Jurkat, Clone E6-1 (cell line): Measurements from ENCODE around the gene TCF3.

Source experiments
- DNase-seq: peaks from one replicate; pipeline ENCODE4 v3.0.0-alpha.2; 2011; ENCODE audit warnings: low read depth, low spot score
- H3K4me3 ChIP-seq: 2 replicates; pipeline ENCODE4 v1.5.1; 2011; ENCODE audit warnings: mild to moderate bottlenecking, low read length, control low read depth, moderate library complexity

The TCF3 gene

GRCh38 chr19:1575323-1576241, 76.8 kb downstream of the TCF3 start:
- H3K4me3 ChIP-seq: no peak overlapping the region
- no peak for DNase-seq

GRCh38 chr19:1574354-1575136, 77.9 kb downstream of the TCF3 start:
- no peak overlapping the region for H3K4me3 ChIP-seq
- DNase-seq: no peak

DNA sequence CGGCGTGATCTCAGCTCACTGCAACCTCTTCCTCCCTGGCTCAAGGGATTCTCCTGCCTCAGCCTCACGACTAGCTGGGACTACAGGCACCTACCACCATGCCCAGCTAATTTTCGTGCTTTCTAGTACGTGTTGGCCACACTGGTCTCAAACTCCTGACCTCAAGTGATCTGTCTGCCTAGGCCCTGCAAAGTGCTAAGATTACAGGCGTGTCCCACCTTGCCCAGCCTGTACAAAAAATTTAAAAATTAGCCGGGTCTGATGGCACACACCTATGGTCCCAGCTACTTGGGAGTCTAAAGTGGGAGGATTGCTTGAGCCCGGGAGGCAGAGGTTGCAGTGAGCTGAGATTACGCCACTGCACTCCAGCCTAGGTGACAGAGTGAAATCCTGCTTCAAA, 79.6 kb downstream of the TCF3 start:
- no peak overlapping the region for H3K4me3 ChIP-seq
- no peak for DNase-seq

GRCh38 chr19:1571358-1571757, 81.1 kb downstream of the TCF3 start:
- DNase-seq: no peak
- H3K4me3 ChIP-seq: no peak overlapping the region

- H3K4me3 ChIP-seq: no peak overlapping the region
- no peak for DNase-seq
These were observed 81.6 kb downstream of the TCF3 start for GRCh38 chr19:1570836-1571235.

GRCh38 chr19:1569997-1570396, 82.4 kb downstream of the TCF3 start:
- DNase-seq: no peak
- H3K4me3 ChIP-seq: no peak overlapping the region

GRCh38 chr19:1568320-1569019, 83.9 kb downstream of the TCF3 start, which contains the start of gene MEX3D:
MEX3D (minus strand) TSS chr19:1568325; CDS start chr19:1568058, 267 bp downstream.
- DNase-seq: peak; percentile 49
- peak within 1 kb of the TSS; percentile 27 for H3K4me3 ChIP-seq

DNA sequence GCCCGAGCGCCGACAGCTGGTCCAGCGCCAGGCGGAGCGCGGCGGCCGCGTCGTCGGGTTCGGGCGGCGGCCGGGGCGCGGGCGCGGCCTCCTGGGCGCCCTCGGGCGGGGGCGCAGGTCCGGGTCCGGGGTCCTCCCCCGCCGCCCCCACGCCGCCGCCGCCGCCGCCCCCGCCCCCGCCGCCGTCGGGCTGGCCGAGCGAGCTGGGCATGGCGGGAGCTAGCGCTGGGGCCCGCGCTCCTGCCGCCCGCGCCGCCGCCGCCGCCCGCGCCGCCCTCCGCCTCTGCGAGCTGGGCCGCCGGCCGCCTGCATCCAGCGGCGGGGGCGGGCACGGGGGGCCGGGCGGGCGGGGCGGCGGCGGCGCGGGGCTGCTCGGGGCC, 84.6 kb downstream of the TCF3 start:
- H3K4me3 ChIP-seq: no peak overlapping the region
- no peak for DNase-seq

DNA sequence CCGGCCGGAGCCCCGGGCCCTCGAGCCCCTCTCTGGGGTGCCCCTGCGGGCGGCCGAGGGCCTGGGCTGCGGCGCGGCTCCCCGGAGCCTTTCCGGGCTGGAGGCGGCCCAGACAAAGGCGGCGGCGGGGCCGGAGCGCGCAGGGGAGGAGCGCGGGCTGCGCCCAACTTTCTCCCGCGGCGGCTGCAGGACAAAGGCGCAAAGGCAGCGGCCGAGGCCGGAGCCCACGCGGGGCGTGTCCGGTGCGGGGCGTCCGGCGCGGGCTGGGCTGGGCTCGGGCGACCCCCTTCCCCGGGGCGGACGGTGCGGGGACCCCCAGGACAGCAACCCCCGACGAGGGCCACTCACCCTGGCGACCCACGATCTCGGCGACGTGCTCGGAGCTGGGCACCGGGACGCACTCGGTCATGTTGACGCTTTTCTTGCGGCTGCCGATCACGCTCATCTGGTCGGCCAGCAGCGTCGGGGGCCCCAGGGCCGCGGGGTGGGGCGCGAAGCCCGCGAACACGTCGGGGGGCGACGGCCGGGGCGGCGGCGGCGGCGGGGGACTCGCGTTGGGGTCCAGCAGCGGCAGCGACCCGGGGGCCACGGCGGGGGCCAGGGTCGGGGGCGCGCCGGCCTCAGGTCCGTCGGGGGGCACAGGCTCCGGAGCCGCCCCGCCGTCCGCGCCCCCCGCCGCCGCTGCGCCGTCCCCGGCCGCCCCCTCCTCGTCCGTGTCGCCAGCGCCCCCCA, 85.1 kb downstream of the TCF3 start:
- peak overlapping the region; percentile 27 for H3K4me3 ChIP-seq
- DNase-seq: no peak

- no peak for DNase-seq
- no peak overlapping the region for H3K4me3 ChIP-seq
These were observed 85.9 kb downstream of the TCF3 start for GRCh38 chr19:1566392-1567115.

- no peak for DNase-seq
- H3K4me3 ChIP-seq: no peak overlapping the region
These were observed 89.2 kb downstream of the TCF3 start for GRCh38 chr19:1563251-1563650.

GRCh38 chr19:1561236-1561842, 91.1 kb downstream of the TCF3 start:
- no peak for DNase-seq
- no peak overlapping the region for H3K4me3 ChIP-seq

GRCh38 chr19:1560286-1560882, 92.0 kb downstream of the TCF3 start:
- no peak for DNase-seq
- H3K4me3 ChIP-seq: no peak overlapping the region
